ENCODE data around the gene CDC14A. TPM values are rescaled to one million over a fixed set of nuclear protein-coding genes. Genes with fewer than 3 reads are reported as not detected.

The CDC14A gene
- total RNA-seq, 1 donor from 2014 or later = 6.3 TPM

GRCh38 chr1:100459358-100460114, 107.2 kb downstream of the CDC14A start:
- H3K36me3 ChIP-seq (ENCODE audit: insufficient read depth, low read length) = no peaks in the 10 kb centered on the region
- no peaks in the 10 kb centered on the region for H4K20me1 ChIP-seq (ENCODE audit: insufficient read depth, low read length)
- no peaks in the 10 kb centered on the region for H3K79me2 ChIP-seq (ENCODE audit: insufficient read depth, low read length)
- no peaks in the 10 kb centered on the region for H3K9me3 Mint-ChIP-seq (ENCODE audit: unreplicated experiment)
- peak overlapping the region; percentile 11 for H2AFZ ChIP-seq (ENCODE audit: low read depth, low read length)
- H3K27ac ChIP-seq (ENCODE audit: low read depth, low read length) = no peak overlapping the region
- FAIRE-seq = peak; percentile 39
- H3K9ac ChIP-seq (ENCODE audit: low read length) = no peak overlapping the region
- no peak overlapping the region for H3K27ac Mint-ChIP-seq (ENCODE audit: unreplicated experiment)
- no peaks in the 10 kb centered on the region for H3K4me1 ChIP-seq (ENCODE audit: insufficient read depth, low read length)
- H3K9me3 ChIP-seq (ENCODE audit: insufficient read depth, low read depth, low read length) = no peaks in the 10 kb centered on the region
- TF ChIP-seq CTCF (IDR thresholded peaks at IDR 0.05; ENCODE audit: insufficient read depth, low read depth, low read length) = peak; percentile 88
- no peak for TF ChIP-seq EZH2 (IDR thresholded peaks at IDR 0.05; ENCODE audit: insufficient read depth, low read length)
- no peak overlapping the region for H3K4me3 ChIP-seq (ENCODE audit: insufficient read depth, low read depth, low read length)
- peak; percentile 56 for DNase-seq (ENCODE audit: low read depth)
- peaks cover 13% of the 10 kb centered on the region for H3K4me1 Mint-ChIP-seq (ENCODE audit: low read depth, unreplicated experiment)
- H3K27me3 ChIP-seq (ENCODE audit: insufficient read depth, low read length) = no peaks in the 10 kb centered on the region
- no peaks in the 10 kb centered on the region for H3K36me3 Mint-ChIP-seq (ENCODE audit: low read depth, unreplicated experiment)
- H3K4me2 ChIP-seq (ENCODE audit: low read length) = no peak overlapping the region
- H3K4me3 Mint-ChIP-seq (ENCODE audit: unreplicated experiment) = no peak overlapping the region
- no peaks in the 10 kb centered on the region for H3K27me3 Mint-ChIP-seq (ENCODE audit: low read depth, unreplicated experiment)

- no peak overlapping the region for H3K4me3 Mint-ChIP-seq (ENCODE audit: unreplicated experiment)
- DNase-seq (ENCODE audit: low read depth) (peak; percentile 22), FAIRE-seq (no peak)
- no peaks in the 10 kb centered on the region for H3K36me3 Mint-ChIP-seq (ENCODE audit: low read depth, unreplicated experiment)
- no peaks in the 10 kb centered on the region for H4K20me1 ChIP-seq (ENCODE audit: insufficient read depth, low read length)
- H2AFZ ChIP-seq (ENCODE audit: low read depth, low read length) = no peak overlapping the region
- H3K4me1 ChIP-seq (ENCODE audit: insufficient read depth, low read length) = no peaks in the 10 kb centered on the region
- H3K9ac ChIP-seq (ENCODE audit: low read length) = no peak overlapping the region
- H3K4me2 ChIP-seq (ENCODE audit: low read length) = no peak overlapping the region
- H3K9me3 Mint-ChIP-seq (ENCODE audit: unreplicated experiment) = no peaks in the 10 kb centered on the region
- H3K27me3 ChIP-seq (ENCODE audit: insufficient read depth, low read length) = no peaks in the 10 kb centered on the region
- no peaks in the 10 kb centered on the region for H3K9me3 ChIP-seq (ENCODE audit: insufficient read depth, low read depth, low read length)
- H3K27ac Mint-ChIP-seq (ENCODE audit: unreplicated experiment) = no peak overlapping the region
- H3K4me1 Mint-ChIP-seq (ENCODE audit: low read depth, unreplicated experiment) = peaks cover 13% of the 10 kb centered on the region
- no peak overlapping the region for H3K4me3 ChIP-seq (ENCODE audit: insufficient read depth, low read depth, low read length)
- H3K27me3 Mint-ChIP-seq (ENCODE audit: low read depth, unreplicated experiment) = no peaks in the 10 kb centered on the region
- TF ChIP-seq CTCF (IDR thresholded peaks at IDR 0.05; ENCODE audit: insufficient read depth, low read depth, low read length) (no peak), EZH2 (IDR thresholded peaks at IDR 0.05; ENCODE audit: insufficient read depth, low read length) (no peak)
- H3K79me2 ChIP-seq (ENCODE audit: insufficient read depth, low read length) = no peaks in the 10 kb centered on the region
- H3K36me3 ChIP-seq (ENCODE audit: insufficient read depth, low read length) = no peaks in the 10 kb centered on the region
- no peak overlapping the region for H3K27ac ChIP-seq (ENCODE audit: low read depth, low read length)
These were observed 108.9 kb downstream of the CDC14A start for GRCh38 chr1:100461222-100461621.

All from astrocyte (in vitro differentiated cells and primary cell).